Hematopoietic multipotent progenitor cell treated with erythropoietin and hydrocortisone succinate and interleukin-3 and kit ligand, for 17 days (in vitro differentiated cells): ENCODE measurements around the gene CLCA4.
A peak's percentile ranks its signal among the peaks of the same experiment; 100 is the strongest.

Experiments
- DNase-seq: peaks from one replicate; pipeline ENCODE4 v3.0.0-alpha.2; 2015; ENCODE audit warnings: low spot score

The CLCA4 gene

GRCh38 chr1:86546787-86547221 is at the start of gene CLCA4:
Gene CLCA4, plus strand, starts transcription at chr1:86547078. Its CDS starts 42 bp downstream, at chr1:86547120.
- DNase-seq: no peak

- no peak for DNase-seq
These were observed 48.6 kb upstream of the CLCA4 start for GRCh38 chr1:86498281-86498680.

- DNase-seq: peak; percentile 72
These were observed 46.8 kb upstream of the CLCA4 start for GRCh38 chr1:86499987-86500593.

GRCh38 chr1:86500714-86501113 is 46.2 kb upstream of the CLCA4 start:
- DNase-seq: no peak

GRCh38 chr1:86502125-86502646 is 44.7 kb upstream of the CLCA4 start:
- DNase-seq: peak; percentile 22

GRCh38 chr1:86502721-86503405 is 44.0 kb upstream of the CLCA4 start:
- DNase-seq: no peak

- no peak for DNase-seq
These were observed 43.3 kb upstream of the CLCA4 start for GRCh38 chr1:86503406-86504136.

- no peak for DNase-seq
These were observed 42.8 kb upstream of the CLCA4 start for GRCh38 chr1:86504137-86504479.

- DNase-seq: no peak
These were observed 41.8 kb upstream of the CLCA4 start for GRCh38 chr1:86504895-86505563.

- no peak for DNase-seq
These were observed 41.3 kb upstream of the CLCA4 start for GRCh38 chr1:86505564-86505902.

GRCh38 chr1:86507935-86508582 is 38.8 kb upstream of the CLCA4 start:
- peak; percentile 5 for DNase-seq

- DNase-seq: no peak
These were observed 38.3 kb upstream of the CLCA4 start for GRCh38 chr1:86508583-86508969.

- DNase-seq: no peak
These were observed 31.3 kb upstream of the CLCA4 start for GRCh38 chr1:86515597-86515996.

- DNase-seq: no peak
These were observed 30.5 kb upstream of the CLCA4 start for GRCh38 chr1:86516335-86516734.

GRCh38 chr1:86517336-86517735 is 29.5 kb upstream of the CLCA4 start:
- DNase-seq: no peak

- no peak for DNase-seq
These were observed 25.9 kb upstream of the CLCA4 start for GRCh38 chr1:86520789-86521521.

GRCh38 chr1:86521522-86521891 is 25.4 kb upstream of the CLCA4 start:
- no peak for DNase-seq

- no peak for DNase-seq
These were observed 24.6 kb upstream of the CLCA4 start for GRCh38 chr1:86522240-86522639.

GRCh38 chr1:86523670-86524354 is 23.1 kb upstream of the CLCA4 start:
- no peak for DNase-seq

- DNase-seq: no peak
These were observed 19.6 kb upstream of the CLCA4 start for GRCh38 chr1:86527306-86527705.
